Endothelial cell of umbilical vein (primary cell): ENCODE results near the gene GPR34.

Source experiments
- JUN ChIP-seq: IDR thresholded peaks from 2 replicates; pipeline ENCODE4 v1.6.1; 2011; ENCODE audit warnings: borderline replicate concordance, low read depth; ENCODE audit not compliant: insufficient read length, insufficient read depth
- TF ChIP-seq, protein P1 (sequence below): IDR thresholded peaks from 2 replicates; pipeline ENCODE4 v1.6.1; 2011; ENCODE audit not compliant: insufficient read depth, insufficient read length

DNA sequence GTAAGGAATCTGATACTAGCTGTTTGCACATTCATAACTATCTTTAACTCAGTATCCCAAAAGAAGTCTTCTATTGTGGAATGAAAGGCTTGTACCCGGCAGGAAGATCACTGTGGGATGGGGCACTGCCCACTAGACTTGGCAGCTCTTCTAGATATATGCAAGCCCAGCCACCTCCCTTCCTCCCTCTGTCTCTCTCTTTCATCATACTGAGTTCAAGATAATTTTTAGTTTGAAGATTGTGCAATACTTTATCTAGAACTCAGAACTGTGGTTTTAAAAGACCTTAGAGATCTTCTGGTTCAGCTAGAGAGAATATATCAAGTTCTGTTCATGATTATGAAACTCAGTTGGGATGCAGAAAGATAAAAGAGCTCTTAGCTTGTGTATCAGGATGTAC lies 22.5 kb upstream of the GPR34 start:
- TF ChIP-seq, protein P1, sequence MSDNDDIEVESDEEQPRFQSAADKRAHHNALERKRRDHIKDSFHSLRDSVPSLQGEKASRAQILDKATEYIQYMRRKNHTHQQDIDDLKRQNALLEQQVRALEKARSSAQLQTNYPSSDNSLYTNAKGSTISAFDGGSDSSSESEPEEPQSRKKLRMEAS, result no peak
- TF ChIP-seq JUN, result no peak
